HG02642 (cell line): Measurements from ENCODE around the gene CDK4.
"Not testable (repeated sequence)": the region's sequence is repeated elsewhere in the genome, so short reads cannot be mapped to it uniquely, and the experiment has no call there.

Experiments used
- ATAC-seq: cut with Tn5 transposase; IDR thresholded peaks from one replicate; pipeline ENCODE4 v1.9.1; 2021; ENCODE audit warnings: mild to moderate bottlenecking; ENCODE audit not compliant: unreplicated experiment, poor library complexity

Gene CDK4

DNA sequence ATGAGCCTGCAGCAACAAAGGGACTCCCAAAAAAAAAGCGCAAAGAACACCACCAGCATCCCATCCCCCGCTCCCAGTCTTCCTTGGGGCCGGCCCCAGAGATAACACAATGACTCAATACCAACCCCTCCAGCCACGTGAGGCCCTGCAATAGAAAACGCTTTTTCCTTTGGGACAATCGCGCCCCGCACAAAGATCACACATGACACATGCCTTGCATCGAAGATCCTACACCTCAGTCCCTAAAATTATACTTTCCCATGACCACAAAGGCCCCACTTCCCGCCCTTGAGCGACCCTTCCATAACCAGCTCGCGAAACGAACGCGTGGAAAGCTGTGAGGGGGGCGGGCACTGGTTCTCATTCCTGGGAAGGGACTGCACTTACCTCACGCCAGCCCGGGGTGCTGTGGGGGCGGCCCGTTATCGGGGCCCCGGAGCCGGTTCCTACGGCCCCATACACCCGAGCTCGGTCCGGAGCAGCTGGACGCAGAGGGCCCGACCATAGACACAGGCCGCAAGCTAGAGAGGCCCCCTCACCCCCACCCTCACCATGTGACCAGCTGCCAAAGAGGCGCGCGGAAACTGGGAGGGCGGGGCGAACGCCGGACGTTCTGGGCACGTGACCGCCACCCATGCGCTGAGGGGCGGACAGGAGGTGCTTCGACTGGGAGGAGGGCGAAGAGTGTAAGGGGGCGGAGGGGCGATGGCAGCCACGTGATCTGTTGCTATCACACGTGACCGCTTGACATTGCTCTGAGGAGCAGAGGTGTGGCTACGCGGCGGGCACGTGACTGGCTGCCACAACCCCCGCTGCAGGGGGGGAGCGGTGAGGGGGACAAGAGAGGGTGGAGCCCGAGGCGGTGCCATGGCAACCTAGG, at the start of gene CDK4:
Gene CDK4, minus strand, starts transcription at position 523 of the 880 bp plus-strand sequence. CDS start 593 bp downstream, outside the sequence.
- peak; percentile 82 for ATAC-seq

DNA sequence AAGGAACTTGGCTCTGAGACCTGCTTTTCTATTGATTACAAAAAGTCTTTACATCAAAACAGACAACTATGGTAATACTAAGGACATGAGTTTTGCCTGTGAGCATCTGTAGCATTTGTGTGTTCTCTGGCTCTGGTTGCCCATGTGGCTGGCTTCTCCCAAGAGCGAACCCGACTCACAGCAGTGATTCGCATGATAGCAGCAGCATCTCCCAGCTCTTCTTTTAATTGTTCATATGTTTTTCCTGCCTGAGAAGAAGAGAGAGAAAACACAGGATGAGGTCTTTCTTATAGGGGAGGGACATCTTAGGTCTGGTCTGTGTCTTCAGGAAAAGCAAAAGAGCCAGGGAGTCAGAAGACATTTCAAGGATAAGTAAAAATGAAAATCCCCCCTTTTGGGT, 48.9 kb upstream of the CDK4 start:
- no peak for ATAC-seq

DNA sequence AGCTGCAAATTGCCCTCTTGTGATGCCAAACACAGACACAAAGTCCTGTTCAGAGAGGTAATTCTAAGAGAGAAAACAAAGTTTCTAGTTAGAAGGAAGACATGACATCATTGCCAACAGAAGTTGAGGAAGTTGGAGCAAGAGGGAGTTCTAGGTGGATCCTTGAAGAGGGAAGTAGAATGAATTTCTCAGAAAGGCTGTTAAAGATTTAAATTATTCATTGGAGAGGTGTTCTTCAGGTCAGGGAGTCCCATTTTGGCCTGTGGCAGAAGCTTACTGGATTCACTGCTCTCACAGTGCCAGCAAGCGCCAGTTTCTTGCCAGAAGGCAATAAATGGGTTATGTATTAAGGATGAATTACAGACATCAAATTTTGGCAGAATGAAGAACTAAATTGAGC, 45.8 kb upstream of the CDK4 start:
- no peak for ATAC-seq

DNA sequence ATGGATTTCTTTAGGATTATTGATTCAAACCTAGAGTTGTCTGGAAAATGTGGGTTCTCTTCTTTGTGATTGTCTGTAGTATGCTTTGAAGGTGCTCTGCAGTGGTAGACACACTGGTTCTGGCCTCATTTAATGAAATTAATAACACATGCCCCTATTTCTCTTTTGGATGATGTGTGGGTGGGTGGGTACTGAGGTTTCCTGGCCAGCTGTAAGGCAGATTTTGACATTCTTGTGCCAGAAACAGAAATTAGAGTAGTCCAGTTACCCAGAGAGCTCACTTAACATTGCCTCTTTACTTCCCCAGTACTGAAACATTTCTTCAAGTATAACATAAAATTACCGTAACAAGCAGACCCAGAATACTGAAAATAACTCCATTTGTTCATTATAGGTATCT, 44.9 kb upstream of the CDK4 start:
- ATAC-seq, result no peak

DNA sequence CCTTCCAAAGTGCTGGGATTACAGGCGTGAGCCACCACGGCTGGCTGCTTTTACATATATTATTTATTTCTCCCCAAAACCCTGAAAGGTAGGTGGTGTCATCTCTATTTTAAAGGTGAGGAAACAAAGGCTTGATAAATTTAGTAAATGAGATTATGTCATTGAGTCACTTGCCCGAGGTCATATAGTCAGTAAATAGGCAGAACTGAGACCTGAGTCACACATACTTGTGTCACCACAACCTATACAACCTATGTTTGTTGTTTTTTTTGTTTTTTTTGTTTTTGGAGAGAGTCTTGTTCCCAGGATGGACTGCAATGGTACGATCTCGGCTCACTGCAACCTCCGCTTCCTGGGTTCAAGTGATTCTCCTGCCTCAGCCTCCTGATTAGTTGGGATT, 43.2 kb upstream of the CDK4 start:
- ATAC-seq, result no peak

DNA sequence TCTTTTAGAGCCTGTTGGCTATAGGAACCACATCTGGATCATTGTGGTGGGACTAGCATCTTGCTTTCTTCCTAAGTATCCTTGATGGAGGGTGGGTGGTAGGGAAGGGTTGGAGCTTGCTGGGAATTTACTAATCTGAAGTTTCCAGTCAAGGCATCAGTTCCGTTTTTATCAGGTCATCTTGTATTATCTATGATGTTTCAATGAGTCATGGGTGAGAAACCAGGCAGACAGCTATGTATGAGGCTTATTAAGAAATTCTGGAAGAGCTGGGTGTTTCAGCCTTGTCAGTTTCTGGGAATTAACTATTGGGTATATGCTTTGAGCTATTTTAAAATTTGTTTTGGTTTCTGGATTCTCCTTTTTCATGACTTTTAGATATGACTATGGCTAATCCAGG, 41.8 kb upstream of the CDK4 start:
- no peak for ATAC-seq

DNA sequence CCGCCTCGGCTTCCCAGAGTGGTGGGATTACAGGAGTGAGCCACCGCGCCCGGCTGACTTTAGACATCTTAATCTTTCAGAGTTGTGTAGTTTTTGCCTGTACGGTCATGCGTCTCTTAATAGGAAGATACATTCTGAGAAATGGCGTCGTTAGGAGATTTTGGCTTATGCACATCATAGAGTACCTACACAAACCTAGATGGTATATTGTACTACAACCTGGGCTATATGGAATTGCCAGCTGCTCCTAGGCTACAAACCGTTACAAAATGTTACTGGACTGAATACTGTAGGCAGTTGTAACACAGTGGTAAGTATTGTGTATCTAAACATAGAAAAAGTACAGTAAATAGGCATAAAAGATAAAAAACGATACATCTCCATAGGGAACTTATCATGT, 31.8 kb upstream of the CDK4 start:
- ATAC-seq, result no peak

DNA sequence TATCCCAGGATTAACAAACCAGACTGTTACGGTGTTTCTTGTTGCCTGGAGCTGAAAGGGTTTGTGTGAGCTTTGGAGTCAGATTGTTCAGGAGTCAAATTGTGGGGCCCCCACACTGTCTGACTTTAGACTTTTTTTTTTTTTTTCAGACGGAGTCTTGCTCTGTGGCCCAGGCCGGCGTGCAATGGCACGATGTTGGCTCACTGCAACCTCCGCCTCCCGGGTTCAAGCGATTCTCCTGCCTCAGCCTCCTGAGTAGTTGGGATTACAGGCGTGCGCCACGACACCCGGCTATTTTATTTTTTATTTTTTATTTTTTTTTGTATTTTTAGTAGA, 31.3 kb upstream of the CDK4 start:
- no peak for ATAC-seq

DNA sequence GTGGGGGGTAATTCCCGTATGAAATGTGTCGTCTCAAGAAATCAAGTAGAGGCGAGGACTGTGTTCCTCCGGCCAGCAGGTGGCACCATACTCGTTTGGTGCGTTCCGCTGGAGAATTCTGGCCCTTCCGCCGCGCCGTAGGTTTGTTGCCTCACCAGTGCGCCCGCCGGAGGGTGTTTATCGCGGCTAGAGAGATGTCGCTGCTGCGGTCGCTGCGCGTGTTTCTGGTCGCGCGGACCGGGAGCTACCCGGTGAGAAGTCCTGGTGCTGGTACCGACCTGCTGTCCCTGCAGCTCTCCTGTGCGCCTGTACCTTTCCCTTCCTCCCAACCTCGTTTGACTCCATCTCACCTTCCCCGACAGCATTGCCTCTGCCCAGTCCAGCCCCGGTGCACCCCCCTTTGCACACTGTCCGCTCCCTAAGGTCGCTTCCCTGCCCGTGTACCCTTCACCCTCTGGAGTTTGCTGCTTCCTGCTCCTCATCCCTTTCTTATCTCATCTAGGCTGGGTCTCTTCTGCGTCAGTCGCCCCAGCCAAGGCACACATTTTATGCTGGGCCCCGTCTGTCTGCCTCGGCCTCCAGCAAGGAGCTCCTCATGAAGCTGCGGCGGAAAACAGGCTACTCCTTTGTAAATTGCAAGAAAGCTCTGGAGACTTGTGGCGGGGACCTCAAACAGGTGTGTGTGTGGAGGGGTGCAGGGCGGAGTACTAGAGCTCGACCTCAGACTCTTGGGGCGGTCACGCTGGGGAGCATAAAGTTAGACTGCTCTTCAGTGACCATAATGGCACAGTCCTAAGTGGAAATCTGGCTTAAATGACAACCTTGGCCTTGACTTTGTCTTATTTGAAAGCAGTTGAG, 30.7 kb upstream of the CDK4 start, which contains the start of gene TSFM:
Gene TSFM, plus strand, starts transcription at position 180 of the 858 bp plus-strand sequence. Its CDS starts 15 bp downstream, at position 195.
- ATAC-seq, result peak; percentile 83

DNA sequence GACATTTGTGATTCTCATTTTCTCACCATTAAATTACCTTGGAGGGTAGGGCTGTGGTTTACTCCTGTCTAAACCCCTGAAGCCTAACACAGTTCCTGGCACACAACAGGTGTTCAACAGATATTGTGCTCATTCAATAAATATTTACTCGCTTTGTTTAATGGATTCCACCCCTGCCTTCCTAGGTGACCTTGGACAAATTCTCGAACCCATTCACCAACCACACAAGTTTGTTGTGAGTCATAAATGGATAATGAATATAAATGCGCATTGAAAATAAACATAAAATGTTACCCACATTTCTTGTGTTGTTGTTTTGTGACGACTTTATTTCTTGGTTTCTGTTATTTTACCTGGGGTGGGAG, 30.1 kb upstream of the CDK4 start:
- no peak for ATAC-seq

DNA sequence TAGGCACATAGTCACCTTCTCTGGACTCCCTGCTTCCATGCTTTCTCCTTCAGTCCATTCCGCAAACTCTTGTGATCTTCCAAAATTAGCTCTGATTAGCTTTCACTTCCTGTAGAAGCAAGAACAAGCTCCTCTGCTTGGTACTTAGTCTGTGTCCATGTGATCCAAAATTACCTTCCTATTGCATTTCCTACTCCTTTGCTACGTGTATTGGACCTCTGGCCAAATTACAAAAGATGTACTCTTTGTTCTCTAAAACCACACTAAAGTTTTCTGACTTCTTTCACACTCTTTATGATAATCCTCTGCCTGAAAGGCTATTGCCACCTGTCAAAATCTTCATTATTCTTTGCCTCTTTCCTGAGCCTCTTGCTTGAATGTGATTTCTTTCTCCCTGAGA, 29.7 kb upstream of the CDK4 start:
- ATAC-seq, result no peak

DNA sequence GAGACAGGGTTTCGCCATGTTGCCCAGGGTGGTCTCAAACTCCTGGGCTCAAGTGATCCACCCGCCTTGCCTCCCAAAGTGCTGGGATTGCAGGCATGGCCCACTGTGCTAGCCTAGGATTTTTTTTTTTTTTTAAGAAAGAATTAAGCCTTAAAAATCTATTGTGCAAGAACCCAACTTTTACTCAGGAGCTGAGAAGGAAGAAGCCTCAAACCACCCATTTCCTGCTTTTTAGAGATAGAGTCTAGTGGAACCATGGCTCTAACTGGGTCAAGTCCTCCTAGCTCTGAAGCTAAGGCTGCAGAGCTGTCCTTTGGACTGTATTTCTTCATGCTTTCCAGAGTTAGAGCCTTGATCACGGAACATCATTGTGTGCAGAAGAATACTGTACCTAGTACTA, 29.1 kb upstream of the CDK4 start:
- ATAC-seq, result no peak

DNA sequence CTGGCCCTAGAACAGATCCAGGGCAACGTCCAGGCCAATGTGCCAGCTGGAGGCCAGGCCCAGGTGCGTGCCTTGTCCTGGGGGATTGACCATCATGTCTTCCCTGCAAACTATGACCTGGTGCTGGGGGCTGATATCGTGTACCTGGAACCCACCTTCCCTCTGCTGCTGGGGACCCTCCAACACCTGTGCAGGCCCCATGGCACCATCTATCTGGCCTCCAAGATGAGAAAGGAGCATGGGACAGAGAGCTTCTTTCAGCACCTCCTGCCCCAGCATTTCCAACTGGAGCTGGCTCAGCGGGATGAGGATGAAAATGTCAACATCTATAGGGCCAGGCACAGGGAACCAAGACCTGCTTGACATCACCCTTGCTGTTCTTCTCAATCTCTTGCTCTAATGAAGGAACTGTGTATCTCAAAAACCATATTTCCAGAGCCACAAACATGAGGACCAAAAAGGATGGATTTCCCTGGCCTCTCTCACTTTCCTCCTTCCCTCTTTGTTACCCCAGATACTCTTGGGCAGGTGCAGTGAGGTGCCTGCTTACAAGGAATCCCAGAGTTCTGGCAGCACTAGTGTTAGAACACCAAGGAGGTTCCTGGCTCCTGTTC, 28.3 kb upstream of the CDK4 start:
- ATAC-seq, result no peak

DNA sequence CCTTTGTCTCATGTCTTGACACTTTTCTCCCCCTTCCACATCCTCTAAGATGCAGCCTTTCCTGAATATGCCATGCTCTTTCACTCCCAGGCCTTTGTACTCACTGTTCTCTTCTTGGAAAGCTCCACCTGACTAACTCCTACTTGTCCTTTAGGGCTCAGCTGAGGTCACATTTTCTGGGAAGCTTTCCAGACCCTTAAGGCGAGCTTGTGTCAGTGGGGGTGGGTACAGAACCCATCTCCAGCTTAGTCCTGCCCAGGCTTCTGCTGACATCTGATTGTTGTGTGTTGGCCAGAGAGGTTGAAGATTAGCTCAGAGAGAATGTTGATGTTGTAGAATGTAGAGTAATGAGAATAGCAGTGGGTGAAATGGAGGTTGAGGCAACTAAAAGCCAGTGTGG, 27.6 kb upstream of the CDK4 start:
- ATAC-seq, result no peak

DNA sequence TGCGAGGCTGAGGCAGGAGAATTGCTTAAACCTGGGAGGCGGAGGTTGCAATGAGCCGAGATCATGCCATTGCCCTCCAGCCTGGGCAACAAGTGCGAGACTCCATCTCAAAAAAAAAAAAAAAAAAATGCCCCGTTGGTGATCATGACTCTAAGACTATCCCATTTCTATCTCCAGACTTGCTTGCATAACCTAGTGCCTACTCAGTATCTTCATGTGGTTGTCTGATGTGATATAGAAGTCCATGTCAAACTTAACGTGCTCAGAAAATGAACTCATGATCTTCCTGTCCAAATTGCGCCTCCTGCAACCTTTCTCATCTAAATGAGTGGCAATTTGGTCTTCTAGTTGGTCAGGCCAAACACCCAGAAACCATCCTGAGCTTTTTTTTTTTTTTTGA, 25.8 kb upstream of the CDK4 start:
- no peak for ATAC-seq

DNA sequence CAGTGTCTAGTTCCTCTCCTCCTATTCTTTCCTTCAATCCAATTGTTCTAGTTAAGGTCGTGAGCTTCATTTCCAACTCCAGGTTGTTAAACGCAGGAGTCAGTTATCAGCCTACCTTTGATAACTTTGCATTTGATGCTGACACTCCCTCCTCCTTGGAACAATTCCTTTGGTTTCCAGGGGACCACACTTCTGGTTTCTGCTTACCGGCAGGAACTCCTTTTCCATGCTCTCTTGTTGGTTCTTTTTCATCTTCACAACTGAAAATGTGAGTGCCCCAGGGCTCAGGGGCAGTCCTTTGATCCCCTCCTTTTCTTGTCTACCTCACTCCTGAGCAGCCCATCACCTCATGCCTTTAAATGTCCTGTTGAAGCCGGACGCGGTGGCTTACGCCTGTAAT, 25.3 kb upstream of the CDK4 start:
- no peak for ATAC-seq

DNA sequence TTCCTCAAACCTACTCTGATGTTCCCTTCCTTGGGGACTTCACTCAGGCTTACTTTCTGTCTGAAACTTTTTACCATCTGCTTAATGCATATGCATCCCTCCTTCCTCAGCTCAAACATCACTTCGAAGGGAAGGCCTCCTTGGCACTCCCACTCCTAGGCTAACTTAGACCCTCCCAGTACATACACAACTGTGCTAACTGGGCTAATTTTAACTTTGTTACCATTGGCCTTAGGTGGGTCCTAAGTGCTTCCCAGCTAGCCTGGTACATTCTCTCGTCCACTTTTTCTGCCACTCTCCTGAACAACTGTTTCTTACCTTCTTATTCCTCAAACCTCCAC, 24.1 kb upstream of the CDK4 start:
- ATAC-seq, result no peak

DNA sequence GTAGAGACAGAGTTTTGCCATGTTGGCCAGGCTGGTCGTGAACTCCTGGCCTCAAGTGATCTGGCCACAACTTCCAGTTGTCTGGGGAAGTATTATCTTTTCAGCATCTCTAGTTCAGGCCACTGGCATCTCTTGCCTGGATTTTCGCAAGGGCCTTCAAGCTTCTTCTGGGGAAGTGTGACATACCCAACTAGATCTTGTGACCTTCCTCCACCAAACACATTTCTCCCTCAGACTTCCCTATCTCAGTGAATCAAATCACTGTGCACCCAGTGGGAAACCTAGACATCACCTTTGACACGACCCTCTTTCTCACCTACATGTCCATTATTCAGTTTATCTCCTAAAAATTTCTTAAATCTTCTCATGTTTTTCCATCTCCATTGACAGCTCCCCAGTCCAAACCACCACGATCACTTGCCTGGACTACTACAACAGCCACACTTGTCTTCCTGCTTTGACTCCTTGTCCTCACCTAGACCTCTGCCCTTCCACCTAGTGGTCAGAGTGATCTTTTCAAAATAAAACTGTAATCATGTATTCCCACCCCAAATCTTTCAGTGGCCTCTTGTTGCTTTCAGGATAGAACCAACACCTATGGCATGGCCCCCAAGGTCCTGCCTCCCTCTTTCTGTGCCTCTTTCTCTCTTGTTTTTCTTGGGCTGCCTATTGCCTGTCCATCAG, 23.6 kb upstream of the CDK4 start:
- no peak for ATAC-seq

DNA sequence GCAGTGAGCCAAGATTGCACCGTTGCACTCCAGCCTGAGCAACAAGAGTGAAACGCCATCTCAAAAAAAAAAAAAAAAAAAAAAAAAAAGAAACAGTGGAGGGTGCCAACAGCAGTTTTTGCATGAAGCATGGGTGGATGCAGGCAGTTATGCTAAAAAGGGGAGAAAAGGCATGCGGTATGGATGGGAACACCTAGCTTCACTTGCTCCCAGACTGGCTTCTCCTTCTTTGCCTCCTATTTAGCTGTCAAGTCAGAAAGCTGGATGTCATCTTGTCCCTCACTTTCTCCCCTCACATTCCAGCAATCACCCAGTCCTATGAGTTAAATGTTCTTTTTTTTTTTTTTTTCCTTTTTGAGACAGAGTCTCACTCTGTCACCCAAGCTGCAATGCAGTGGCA, 22.9 kb upstream of the CDK4 start:
- no peak for ATAC-seq

DNA sequence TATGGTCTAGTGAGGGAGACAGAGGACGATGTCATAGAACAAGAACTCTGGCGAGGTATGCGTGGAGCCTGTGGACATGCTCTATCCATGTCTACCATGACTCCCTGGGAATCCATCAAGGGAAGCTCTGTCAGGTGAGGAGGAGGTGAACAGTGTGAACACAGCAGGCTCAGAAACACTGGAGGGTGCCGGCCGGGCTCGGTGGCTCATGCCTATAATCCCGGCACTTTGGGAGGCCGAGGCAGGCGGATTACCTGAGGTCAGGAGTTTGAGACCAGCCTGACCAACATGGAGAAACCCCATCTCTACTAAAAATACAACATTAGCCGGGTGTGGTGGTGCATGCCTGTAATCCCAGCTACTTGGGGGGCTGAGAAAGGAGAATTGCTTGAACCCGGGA, 22.5 kb upstream of the CDK4 start:
- ATAC-seq, result not testable (repeated sequence)
